ENCODE measurements around the gene NFIA.
A peak's percentile ranks its signal among the peaks of the same experiment; 100 is the strongest.

NFIA gene

DNA sequence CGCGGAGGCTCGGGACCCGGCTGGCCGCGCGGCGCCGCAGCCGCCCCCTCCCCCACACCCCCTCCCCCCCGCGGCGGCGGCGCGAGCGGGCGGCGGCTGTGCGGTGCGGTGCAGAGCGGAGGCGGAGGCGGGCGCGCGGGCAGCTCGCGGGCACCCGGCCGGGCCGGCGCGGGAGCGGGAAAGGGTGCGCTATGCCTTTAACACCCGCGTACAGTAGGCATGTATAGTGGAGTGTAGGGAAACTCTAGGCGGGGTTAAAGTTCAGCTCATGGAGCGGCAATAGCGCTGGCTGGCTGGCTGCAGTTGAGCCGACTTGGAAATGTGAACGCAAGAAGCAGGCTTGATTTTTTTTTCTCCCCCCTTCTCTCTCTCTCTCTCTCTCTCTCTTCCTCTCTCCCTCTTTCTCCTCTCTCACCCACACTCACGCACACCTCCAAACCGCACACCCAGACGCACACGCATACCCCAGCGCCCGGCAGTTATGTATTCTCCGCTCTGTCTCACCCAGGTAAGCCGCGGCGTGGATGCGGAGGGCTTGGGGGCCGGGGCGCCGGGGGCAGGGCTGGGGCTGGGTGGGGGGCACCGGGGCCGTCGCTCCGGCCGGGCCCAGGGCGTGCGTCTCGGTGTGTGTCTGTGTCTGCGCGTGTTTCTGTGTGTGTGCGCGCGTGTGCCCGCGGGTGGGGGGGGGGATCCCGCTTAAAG, at the start of gene NFIA:
Gene NFIA, plus strand, starts transcription at position 251 of the 702 bp plus-strand sequence.
- no peak for DNase-seq

DNA sequence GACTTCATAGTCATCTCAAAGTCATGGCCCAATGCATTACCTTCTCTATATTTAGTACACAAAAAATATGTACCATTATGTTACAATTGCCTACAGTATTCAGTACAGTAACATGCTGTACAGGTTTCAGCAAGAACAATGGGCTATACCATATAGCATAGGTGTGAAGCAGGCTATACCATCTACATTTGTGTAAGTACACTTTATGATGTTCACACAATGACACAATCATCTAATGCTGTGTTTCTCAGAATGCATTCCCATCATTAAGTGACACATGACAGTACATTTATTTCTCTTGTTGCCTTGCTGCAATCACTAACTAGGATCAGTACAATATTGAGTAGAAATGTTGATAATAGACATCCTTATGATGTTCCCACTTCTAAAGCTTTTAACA, 46.5 kb upstream of the NFIA start:
- no peak for DNase-seq

DNA sequence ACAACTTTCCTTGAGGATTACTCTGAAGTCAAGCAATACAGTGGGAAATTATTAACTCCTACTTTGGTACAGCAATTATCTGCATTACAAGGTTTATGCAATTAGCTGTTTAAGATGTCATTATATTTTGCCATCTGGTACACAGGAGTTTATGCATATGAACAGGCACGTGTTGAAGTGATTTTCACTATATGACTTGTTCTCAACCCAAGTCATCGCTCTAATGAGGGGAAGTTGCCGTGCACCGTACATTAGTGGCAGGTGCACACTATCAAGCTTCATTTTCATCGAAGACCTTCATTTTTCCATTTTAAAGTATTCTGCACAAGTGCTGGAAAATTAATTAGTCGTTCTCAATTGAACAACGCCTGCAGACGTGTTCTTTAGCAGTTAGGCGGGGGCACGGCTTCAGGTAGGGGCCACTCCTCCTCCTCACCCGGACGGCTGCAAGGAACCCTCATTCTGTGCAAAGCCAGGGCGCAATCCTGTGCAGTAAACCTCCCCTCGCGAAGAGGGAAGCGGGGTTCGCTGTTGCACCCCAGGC, 39.8 kb upstream of the NFIA start:
- no peak for DNase-seq

DNA sequence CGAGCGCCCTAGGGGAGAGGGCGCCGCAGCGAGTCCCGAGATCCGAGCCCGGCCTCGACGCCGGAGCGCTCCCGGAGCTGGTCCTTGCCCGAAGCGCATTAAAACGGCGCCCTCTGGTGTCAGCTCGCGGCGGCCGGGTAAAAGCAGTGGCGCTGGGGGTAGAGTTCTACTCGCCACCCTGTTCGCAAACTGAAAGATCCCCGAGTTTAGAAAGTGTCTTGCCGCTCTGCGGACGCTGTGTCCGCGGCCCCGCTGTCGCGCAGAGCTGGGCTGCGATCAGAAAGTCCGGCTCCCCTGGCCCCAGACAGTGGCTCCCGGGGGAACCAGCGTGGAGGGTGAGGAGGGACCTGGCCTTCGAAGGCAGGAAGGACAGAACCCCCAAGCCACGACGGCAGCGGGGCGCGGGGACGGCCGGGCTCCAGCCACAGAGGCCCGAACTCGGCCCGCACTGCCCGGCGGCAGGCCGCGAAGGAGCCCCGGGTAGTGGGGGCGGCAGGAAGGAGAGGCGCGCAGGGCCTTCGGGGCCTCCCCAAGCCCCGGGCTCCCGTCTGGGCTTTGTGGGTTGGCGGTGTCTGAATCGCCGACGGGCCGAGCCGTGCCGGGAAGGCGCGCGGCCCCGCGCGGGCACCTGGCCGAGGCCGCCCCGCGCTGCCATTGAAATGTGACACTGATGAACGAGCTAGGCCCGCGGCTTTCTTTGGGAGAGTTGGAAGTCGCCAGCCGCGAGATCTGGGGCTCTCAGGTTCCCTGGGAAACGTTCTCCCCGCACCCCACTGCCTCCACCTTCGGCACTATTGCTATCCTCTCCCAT, 39.1 kb upstream of the NFIA start:
- peak; percentile 85 for DNase-seq

DNA sequence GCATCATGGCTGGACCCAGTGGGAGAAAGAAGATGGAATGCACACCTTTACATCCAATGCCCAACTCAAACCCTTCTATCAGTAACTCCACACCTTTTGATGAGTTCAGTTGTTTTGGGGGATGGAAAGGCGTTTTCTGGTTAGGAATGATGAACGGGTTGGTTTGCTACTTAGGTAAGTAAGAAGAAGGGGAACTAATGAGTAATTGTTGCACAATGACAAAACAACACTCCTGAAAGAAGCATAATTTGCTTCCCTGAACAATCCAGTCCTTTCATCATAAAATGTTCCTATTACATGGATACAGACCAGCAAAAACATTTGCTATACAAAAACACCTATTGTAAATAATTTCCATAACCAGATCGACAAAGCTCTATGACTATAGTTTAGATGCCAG, 35.9 kb upstream of the NFIA start:
- no peak for DNase-seq

DNA sequence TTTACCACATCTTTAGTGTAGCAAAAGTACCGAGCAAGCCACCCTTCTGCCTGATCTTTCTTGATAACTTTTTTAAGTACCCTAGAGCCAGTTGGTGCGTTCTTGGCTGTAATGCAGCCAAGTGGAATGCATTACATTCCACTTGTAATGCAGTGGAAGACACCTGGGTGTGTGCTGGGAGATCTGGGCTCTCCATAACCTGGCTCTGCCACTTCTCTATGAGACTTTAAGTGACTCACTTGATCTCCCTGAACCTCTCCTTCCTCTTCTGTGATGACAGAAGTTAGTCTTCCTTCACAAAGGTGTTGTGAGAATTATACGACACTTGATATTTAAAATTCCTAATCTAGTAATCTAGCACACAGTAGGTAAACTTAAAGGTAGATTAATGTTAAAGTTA, 35.3 kb upstream of the NFIA start:
- DNase-seq = no peak

DNA sequence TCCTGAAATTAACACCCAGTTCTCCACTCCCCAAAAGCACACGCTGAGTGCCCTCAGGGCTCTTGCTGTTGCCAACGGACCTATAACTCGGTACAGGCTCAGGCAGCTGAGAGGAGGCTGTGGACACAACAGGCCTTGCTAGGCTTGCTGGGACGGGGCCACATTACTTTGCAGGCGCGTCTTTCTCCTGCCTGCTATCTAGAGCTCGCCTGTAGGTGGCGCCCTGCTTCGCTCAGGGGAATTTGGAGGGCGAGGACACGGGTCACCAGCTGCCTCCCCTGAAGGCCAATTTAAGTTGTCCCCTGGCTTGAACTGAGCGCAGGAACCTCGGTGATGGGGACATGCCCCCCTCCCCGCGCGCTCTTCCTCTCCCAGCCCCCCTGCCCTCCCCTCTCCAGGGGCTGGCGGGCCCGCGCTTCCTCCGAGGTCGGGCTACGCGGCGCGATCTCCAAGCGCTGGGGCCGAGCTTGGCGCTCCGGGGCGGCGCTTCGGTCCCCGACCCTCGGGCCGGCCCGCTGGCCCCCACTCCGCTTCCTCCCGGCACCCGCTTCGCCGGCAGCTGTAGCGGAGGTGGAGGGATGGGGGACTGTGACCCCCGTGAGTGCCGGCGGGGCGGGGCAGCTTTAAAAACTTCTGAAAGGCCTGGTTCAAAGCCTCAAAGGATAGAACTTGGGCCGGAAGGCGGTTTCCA, 32.4 kb upstream of the NFIA start:
- peak; percentile 82 for DNase-seq

DNA sequence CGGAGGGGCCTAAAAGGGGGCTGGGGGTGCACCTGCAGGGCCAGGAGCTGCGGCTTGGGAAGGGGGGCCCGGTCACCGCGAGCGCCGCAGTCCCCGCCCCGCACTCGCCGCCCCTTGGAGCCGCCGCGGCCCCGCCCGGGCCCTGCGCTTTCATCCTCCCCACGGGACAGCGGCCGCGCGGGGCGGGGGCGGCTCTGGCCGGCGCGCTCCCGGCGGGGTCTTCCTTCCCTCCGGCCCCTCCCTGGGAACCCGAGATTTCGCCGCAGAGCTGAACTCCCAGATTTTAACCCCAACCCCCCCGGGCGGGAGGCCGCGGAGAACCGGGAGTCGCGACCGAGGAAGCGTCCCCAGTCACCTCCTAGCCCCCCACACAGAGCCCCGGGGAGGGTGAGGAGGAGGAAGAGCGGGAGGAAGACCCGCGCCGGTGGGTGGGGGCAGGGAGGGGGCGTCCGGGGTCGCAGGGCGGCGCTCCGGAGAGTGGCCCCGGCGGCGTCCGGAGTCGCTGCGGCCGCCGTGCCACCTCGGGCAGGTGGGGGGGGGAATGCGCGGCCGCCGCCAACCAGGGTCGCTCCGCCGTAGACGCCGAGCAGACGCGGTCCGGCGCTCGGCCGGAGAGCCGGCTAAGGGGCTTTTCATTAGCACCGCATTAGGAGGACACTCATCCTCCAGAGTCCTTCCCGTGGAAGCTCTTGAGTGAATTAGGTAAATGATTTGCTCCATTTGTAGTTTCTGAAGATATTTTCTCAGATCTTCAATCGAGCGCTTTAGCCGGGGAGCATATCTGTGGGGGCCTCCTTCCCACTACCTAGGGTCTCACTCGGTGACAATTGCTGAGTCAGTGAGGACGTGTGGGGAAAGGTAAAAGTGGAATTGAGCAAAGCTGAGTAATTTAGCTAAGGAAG, 31.6 kb upstream of the NFIA start:
- DNase-seq = peak; percentile 9

DNA sequence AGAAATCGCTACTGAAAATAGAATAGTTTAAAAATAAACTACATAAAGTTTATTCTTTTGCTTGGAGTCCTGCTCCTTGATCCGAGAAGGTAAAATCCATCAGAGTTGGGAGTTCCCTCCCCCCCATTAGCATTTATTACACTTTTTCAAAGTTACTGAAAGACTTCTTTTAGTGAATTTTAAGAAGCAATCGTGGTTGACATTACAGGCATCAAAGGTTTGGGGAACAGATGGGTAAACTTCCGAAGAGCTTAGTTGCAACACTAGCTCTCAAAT, 31.0 kb upstream of the NFIA start:
- no peak for DNase-seq

DNA sequence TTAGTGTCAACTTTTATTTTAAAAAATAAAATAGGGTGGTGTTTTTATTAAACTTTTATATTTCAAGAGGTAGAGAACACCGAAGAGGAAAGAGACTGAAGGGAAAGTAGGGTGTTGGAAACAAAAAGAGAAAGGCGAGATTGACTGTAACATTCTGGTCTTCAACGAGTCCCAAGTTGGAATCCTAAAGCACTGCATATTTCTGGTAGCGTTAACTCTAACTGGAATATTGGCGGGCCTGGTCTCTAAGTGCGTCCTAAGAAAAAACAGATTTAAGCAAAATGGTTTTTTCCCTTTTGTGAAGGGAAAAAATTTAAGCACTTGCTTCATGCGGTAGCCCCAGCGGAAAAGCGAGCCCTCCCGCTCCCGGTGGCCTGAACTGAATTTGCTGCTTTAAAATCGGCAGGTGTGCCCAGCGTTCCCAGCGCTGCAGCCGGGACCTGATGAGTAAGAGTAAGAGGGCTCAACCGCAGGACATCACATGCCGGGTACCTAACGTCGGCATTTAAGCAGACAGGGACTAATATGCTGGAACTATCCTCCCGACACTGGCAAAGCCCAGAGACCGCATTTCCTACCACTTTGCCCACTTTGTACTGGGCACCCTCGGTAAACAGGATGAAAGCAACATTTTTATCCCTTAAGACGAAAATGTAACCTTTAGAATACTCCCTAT, 30.5 kb upstream of the NFIA start:
- DNase-seq = no peak

DNA sequence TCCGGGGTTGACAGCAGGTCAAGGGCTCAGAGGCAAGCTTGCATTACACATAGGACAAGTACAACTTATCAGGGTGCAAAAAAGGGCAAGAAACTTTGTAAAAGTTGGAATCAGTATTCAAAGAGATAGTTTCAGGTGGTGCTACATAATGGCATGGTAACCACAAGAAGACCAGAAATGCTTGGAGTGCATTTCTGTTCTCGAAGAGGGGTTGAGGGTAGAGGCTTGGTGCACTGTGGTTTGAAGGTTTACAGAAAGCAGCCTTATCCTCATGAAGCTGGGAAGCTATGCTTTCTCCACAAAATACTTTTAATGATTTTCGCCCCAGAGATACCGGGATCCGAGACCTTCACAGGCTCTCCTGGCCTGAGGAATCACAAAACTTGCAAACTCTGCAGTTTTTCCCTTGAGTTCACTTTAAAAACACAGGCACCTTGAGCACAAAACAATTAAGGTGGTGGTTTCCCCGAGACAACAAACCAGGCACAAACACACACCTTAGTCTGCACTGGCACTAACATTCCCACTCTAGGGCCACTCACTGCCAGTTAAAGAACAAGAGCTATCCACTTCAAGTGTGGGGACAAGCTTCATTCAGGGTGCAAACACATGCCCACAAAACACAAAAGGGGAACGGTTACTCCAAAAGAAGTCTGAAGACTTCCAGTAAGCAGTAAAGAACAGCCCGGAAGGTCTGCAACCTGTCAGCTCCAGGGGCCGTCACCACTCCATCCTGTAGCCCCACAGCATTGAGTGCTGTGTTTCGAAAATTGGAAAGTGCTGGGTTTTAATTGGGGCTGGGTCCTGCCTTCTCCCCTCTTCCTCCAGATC, 29.8 kb upstream of the NFIA start:
- DNase-seq = peak; percentile 29

DNA sequence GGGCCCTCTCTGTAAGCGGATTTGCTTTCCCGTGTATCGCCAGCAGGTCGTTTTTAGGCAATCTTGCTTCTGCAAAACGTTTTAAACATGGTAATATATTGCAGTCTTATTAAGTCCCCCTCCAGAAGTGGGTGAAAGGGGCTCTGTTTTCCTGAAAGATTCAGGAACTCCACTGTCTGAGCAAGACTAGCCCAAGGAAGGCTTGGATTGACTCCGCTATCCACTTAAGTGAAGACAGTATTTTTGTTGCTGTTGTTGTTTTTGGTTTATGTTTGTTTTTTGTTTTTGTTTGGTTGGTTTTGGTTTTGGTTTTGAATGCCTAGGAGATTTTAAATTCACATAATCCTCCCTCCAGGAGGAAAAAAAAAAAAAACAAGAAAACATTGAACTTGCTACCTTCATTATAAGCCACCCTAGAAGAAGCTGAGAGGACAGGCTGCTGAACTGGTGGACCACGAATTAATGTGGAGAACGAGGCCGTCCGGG, 29.1 kb upstream of the NFIA start:
- no peak for DNase-seq

DNA sequence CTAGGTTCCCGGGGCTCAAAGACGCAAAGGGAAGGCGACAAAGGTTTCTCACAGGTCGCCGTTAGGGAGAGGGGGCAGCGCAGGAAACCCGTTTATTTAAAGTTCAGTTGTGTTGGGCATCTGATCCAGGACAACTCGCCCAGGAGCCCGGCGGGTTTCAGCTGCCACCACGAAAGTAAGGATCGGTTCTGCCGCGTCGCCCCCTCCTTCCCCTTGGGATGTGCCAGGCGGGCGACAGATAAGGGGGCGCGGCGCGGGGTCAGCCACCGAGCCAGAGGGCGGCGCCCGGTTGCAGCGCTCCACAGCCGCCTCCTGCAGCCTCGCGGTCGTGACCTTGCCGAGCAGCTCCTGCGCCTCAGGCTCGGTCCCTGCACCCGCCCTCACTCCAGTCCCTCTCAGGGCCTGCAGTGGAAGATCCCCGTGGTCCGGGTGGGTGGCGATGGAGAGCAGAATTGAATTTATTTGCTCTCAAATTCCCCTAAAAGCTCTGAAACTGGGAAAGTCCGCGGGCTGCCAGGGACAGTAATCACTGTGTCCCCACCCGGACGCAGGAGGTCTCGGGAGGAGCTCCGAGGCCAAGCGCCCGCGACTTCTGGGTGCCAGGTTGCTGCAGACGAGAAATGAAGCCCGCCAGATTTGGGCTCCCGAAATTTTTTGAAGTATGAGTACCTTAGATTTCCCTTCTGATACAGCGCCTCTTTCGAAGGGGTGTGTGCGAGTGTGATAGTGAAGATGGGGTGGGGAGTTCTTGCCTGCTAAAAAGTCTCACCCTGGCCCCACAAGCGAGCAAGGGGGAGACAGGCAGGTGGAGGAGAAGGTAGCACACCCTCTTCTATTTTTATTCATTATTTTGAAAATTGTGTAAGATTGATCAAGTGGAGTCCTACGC, 28.4 kb upstream of the NFIA start:
- no peak for DNase-seq

DNA sequence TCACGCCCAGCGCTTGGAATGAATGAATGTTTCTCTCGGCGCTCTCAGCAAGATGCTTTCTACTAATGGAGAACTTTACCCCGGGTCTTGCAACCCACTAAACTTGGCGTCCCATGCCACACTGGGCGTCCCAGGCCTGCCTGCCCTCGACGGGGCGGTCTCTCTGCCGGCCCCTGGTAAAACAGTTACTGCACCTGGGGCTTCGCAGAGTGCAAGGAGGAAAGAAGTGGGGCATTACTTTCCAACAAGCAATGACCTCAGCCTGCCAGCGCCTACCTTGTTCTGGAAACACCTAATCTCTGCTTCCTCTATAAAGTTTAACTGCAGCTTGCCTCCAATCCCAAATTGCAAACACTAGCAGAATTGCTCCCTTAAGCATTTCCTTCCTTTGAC, 27.8 kb upstream of the NFIA start:
- DNase-seq = no peak

DNA sequence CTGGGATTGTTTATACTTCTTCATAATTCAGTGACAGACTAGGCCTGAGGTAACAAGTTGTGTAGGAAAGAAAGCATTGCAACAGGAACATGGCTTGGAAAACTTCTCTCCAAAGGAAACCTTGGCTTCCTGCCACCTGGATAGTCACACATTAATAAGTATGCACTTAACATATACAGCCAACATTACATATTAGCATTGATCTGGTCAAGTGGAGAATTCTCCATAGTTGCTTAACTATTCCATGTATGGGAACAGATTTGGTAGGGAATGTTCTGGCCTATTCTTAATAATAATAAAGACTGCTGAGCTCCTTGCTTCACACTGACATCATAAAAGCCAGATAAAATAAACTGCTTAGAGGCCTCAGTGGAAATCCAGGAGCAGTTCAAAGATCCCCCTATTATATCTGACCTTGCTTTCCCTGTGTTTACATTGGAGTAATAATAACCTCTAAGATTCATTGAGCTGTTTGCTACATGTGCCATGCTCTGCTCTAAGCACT, 27.2 kb upstream of the NFIA start:
- no peak for DNase-seq

DNA sequence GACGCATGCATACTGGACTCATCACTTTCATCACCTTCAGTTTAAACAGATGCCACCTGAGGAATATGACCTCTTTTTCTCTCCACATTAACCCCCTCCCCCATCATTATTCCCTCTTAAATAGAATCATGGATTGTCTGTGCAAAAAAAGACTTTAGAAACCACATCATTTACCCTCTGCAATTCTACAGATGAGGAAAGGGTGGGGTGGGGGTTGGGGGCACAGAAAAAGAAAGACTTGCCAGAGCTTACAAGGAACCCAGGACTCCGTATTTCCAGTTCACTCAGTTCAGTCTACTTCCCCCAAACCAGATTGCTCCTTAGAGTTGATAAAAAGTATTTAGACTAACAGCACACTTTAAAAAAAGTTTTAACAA, 26.2 kb upstream of the NFIA start:
- DNase-seq = no peak

DNA sequence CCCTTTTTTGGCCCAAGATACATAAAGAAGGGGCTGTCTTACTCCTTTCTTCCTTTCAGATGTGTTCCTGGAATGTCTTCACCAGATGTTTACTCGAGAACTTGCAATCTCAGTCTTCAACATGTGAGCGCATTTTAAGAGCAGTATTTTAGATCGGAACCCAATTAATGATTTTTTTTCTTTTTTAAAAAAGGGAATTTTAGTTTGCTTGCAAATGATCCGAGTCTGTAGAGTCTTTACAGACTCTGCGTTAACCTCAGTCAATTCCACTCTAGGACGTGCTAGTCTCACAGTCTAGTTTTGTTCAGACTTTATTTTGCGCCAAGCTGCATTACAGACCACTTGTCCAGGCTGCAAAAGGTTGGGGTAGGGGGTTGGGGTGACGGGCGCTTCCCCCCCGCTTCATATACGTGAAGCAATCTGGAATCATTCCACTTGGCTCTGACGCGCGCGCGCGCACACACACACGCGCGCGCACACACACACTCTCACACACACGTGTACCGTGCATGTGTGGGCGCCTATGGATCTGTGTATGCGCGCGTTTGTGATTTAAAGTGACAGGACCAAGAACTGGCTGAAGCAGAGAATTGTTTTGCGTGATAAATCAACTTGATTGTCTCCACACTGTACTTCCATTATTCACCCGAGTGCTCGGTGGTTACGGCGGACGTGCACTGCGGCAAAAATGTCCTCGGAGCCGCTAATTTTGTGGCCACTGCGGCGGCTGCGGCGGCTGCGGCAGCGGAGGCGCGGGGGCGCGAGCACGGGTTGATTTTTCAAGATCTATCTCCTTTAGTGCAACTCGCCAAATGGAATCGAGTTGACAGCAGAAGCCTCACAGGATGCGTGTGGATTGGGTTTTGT, 25.6 kb upstream of the NFIA start:
- peak; percentile 35 for DNase-seq

DNA sequence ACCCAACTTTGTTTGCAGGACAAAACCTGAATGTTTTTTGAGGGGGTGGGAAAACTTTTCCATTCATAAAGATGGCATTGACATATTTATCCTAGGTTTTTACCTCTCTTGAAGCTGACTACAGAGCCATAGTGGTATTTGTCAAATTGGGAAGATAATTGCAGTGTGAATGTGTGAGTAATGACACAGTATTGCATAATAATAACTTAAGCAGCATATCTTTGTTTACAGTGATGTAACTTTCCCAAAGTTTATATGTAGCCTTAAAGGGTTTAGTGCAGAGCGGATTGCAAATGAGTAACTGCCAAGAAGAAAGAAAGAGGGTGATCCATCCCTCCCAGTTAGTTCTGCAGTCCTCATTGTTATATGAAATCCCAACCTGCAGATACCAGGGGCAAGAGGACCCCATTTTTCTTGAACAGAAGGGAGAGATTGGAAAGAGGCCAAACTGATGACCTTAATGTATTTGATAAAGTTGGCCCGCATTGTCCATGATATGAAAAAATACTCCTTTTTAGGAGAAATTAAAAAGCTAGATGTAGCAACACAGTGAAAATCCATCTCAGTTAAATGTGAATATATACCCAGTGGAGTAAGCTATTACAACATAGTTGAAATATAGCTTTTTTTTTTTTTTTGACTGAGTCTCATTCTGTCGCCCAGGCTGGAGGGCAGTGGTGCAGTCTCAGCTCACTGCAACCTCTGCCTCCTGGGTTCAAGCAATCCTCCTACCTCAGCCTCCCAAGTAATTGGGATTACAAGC, 23.7 kb upstream of the NFIA start:
- DNase-seq = no peak

All from KG1 (cell line).